HCT116 (cell line): ENCODE results near the gene FBXL3.

Experiments
- CTCF ChIP-seq, 3 experiments: fragments of 200-600 bp in 1 of 3; sonication (generic) in 1 of 3; IDR thresholded peaks in 2 of 3; conservative IDR thresholded peaks in 1 of 3; 2 replicates each; pipeline ENCODE4 v1.5.1; 2012 to 2017; ENCODE audit warnings: low read depth in 2 of 3, low read length in 2 of 3, antibody characterized with exemption in 1 of 3, borderline replicate concordance in 1 of 3, control low read depth in 1 of 3, mild to moderate bottlenecking in 1 of 3, mixed read lengths in 1 of 3, mixed run types in 1 of 3, moderate library complexity in 1 of 3; ENCODE audit not compliant: insufficient read depth in 1 of 3
- EZH2 ChIP-seq: fragments of 200-600 bp; sonication (generic); IDR thresholded peaks from 2 replicates; pipeline ENCODE4 v1.6.1; 2017; ENCODE audit warnings: antibody characterized with exemption, mixed run types
- EZH2phosphoT487 ChIP-seq: fragments of 200-600 bp; IDR thresholded peaks from 2 replicates; pipeline ENCODE4 v1.6.1; 2018; ENCODE audit warnings: antibody characterized with exemption, borderline replicate concordance
- MAX ChIP-seq: IDR thresholded peaks from 2 replicates; pipeline ENCODE4 v1.6.1; 2012
- POLR2A ChIP-seq: IDR thresholded peaks from 2 replicates; pipeline ENCODE4 v1.7.0; 2011; ENCODE audit warnings: borderline replicate concordance; ENCODE audit not compliant: insufficient read depth, insufficient read length; ENCODE audit errors: extremely low read depth
- POLR2AphosphoS5 ChIP-seq: IDR thresholded peaks from 2 replicates; pipeline ENCODE4 v1.6.1; 2011; ENCODE audit warnings: mild to moderate bottlenecking, low read depth, low read length, moderate library complexity
- SP1 ChIP-seq: IDR thresholded peaks from 2 replicates; pipeline ENCODE4 v1.6.1; 2012; ENCODE audit warnings: low read depth
- SRF ChIP-seq: IDR thresholded peaks from 2 replicates; pipeline ENCODE4 v1.6.1; 2012; ENCODE audit warnings: low read depth
- TCF7L2 ChIP-seq: IDR thresholded peaks from 2 replicates; pipeline ENCODE4 v1.7.0; 2011; ENCODE audit warnings: borderline replicate concordance, inconsistent platforms; ENCODE audit not compliant: insufficient read depth, insufficient read length; ENCODE audit errors: extremely low read depth
- ZBTB33 ChIP-seq: IDR thresholded peaks from 2 replicates; pipeline ENCODE4 v1.6.1; 2011; ENCODE audit warnings: mild to moderate bottlenecking, low read length, moderate library complexity; ENCODE audit not compliant: insufficient replicate concordance; ENCODE audit errors: extremely low read depth

GRCh38 chr13:77001540-77001939 is 25.4 kb downstream of the FBXL3 start:
- TF ChIP-seq CTCF (IDR thresholded peaks at IDR 0.05 in 2 of 3, conservative IDR thresholded peaks at IDR 0.05 in 1 of 3; ENCODE audit: borderline replicate concordance in 1 of 3, insufficient read depth in 1 of 3, low read depth in 2 of 3, low read length in 2 of 3) (no peak), POLR2A (no peak), POLR2AphosphoS5 (no peak), EZH2 (no peak), SP1 (no peak), MAX (no peak), TCF7L2 (no peak), EZH2phosphoT487 (no peak), ZBTB33 (no peak), SRF (no peak)
